ENCODE measurements around the gene MAPK10. TPM values are rescaled to one million over a fixed set of nuclear protein-coding genes. Genes with fewer than 3 reads are reported as not detected.

The MAPK10 gene
- total RNA-seq, 1 donor from 2014 or later: 123 TPM

DNA sequence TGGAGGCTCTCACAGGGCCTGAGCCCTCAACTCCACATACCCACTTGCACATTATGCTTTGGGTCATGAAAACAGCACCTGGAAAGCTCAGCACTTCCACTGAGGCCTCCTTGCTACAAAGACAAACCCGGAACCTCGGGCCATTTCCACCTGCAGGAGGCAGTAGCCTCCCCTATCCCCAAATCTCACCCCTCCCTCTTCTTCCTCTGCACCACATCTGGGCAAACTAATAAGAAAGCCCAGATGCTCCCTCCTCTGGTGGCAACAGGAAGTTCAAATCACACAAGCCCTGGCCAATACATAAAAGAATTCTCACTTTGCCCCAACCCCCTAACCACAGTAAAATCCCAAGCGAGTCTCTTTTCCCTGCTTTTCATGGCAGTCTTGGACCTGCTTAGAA lies 136.4 kb downstream of the MAPK10 start:
- intact Hi-C loops (cut with DNase I): no loop called here
- TF ChIP-seq POLR2A (IDR thresholded peaks at IDR 0.05): no peak
- TF ChIP-seq, protein P1, sequence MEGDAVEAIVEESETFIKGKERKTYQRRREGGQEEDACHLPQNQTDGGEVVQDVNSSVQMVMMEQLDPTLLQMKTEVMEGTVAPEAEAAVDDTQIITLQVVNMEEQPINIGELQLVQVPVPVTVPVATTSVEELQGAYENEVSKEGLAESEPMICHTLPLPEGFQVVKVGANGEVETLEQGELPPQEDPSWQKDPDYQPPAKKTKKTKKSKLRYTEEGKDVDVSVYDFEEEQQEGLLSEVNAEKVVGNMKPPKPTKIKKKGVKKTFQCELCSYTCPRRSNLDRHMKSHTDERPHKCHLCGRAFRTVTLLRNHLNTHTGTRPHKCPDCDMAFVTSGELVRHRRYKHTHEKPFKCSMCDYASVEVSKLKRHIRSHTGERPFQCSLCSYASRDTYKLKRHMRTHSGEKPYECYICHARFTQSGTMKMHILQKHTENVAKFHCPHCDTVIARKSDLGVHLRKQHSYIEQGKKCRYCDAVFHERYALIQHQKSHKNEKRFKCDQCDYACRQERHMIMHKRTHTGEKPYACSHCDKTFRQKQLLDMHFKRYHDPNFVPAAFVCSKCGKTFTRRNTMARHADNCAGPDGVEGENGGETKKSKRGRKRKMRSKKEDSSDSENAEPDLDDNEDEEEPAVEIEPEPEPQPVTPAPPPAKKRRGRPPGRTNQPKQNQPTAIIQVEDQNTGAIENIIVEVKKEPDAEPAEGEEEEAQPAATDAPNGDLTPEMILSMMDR (IDR thresholded peaks at IDR 0.05): no peak
- Histone ChIP-seq H3K9me3 (no peaks in the 10 kb centered on the region), H3K27me3 (no peaks in the 10 kb centered on the region), H3K4me3 (no peak overlapping the region), H3K27ac (no peak overlapping the region), H3K4me1 (peaks cover 12% of the 10 kb centered on the region), H3K36me3 (no peaks in the 10 kb centered on the region)
- DNase-seq (ENCODE audit: extremely low spot score in 2 of 2): no peak

DNA sequence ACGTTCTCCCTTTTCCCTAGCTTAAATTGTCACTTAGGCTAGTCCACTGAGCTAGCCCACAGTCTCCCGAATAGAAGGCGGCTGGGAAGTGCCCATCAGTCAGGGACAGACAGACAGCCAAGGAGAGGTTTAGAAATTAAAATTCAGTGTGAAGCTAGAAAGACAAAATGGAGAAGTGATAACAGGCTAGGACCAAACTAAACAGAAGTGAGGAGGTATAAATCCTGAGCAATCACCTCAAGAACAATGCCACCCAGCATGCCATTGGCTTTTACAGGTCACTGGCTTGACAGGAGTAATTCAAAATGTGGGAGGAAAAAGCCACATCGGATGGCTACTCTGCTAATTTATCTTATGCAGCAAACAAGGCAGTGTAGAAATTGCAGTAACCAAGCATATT lies 138.9 kb downstream of the MAPK10 start:
- Histone ChIP-seq H3K27me3 (no peaks in the 10 kb centered on the region), H3K4me1 (peaks cover 12% of the 10 kb centered on the region), H3K36me3 (no peaks in the 10 kb centered on the region), H3K9me3 (no peaks in the 10 kb centered on the region), H3K27ac (no peak overlapping the region), H3K4me3 (no peak overlapping the region)
- intact Hi-C loops (cut with DNase I): no loop called here
- no peak for DNase-seq (ENCODE audit: extremely low spot score in 2 of 2)
- TF ChIP-seq, protein P1 (IDR thresholded peaks at IDR 0.05): no peak
- no peak for TF ChIP-seq POLR2A (IDR thresholded peaks at IDR 0.05)
- no peak for TF ChIP-seq POLR2AphosphoS5 (IDR thresholded peaks at IDR 0.05; ENCODE audit: insufficient read depth in 1 of 2, low read depth in 1 of 2)

DNA sequence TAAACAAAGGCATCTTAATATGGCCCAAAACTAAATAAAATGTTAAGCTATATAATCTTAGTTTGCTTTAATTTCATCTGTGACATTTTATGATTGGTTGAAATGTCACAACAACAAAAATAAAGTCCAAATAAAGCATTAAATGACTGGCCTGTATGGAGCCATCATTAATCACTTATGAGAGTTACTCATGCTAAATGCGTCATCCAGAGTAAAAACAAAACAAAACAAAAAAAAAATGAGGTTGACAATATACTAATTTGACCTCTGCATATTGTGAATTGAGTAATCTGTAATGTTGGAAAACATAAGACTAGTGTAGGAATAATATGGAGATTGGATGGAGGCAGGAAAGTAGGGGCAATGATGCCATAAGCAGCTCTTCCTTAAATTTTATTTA lies 139.7 kb downstream of the MAPK10 start:
- no peak for DNase-seq (ENCODE audit: extremely low spot score in 2 of 2)
- Histone ChIP-seq H3K4me1 (peaks cover 12% of the 10 kb centered on the region), H3K27ac (no peak overlapping the region), H3K27me3 (no peaks in the 10 kb centered on the region), H3K4me3 (no peak overlapping the region), H3K36me3 (no peaks in the 10 kb centered on the region), H3K9me3 (no peaks in the 10 kb centered on the region)
- intact Hi-C loops (cut with DNase I): no loop called here
- TF ChIP-seq, protein P1 (IDR thresholded peaks at IDR 0.05): no peak
- TF ChIP-seq POLR2A (IDR thresholded peaks at IDR 0.05) (no peak), POLR2AphosphoS5 (IDR thresholded peaks at IDR 0.05; ENCODE audit: insufficient read depth in 1 of 2, low read depth in 1 of 2) (no peak)

DNA sequence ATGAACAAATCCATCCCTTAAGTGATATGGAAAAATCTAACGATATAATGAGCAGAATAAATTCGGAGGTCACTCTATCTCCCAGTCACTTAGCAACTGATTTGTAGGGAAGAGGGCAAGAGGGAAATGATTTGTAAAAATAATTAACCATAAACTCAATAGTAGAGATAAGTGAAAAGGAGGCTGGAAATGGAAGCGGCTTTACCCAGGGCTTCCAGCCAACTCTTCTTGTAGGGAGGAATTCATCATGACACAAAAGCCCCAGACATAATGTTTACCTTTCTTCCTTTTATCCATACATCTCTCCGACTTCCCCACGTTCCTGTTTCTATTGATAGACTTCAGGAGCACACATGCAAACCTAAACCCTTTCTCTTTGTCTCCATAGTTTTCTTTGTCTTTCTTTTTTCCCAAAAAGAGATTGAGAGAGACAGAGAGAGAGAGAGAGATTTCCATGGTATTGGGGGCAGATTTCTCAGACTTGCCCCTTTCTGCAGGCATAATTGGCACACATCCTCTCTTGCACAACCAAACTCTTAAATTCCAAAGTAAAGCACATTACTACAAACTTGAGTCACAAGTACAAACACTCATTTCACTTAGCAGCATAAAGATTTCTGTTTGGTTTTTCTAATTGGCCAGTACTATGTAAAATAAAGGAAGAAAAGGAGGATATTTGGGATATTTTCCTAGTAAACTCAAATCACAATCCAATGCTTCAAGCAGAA lies 140.9 kb downstream of the MAPK10 start:
- H3K9me3 ChIP-seq: peaks cover under 1% of the 10 kb centered on the region
- no peaks in the 10 kb centered on the region for H3K27me3 ChIP-seq
- no peak for DNase-seq (ENCODE audit: extremely low spot score in 2 of 2)
- intact Hi-C loops (cut with DNase I): no loop called here
- TF ChIP-seq POLR2AphosphoS5 (IDR thresholded peaks at IDR 0.05; ENCODE audit: insufficient read depth in 1 of 2, low read depth in 1 of 2): no peak
- no peak for TF ChIP-seq POLR2A (IDR thresholded peaks at IDR 0.05)
- TF ChIP-seq, protein P1 (IDR thresholded peaks at IDR 0.05): no peak
- H3K27ac ChIP-seq: peak overlapping the region; percentile 18
- H3K4me3 ChIP-seq: no peak overlapping the region
- no peaks in the 10 kb centered on the region for H3K36me3 ChIP-seq
- peaks cover 12% of the 10 kb centered on the region for H3K4me1 ChIP-seq

DNA sequence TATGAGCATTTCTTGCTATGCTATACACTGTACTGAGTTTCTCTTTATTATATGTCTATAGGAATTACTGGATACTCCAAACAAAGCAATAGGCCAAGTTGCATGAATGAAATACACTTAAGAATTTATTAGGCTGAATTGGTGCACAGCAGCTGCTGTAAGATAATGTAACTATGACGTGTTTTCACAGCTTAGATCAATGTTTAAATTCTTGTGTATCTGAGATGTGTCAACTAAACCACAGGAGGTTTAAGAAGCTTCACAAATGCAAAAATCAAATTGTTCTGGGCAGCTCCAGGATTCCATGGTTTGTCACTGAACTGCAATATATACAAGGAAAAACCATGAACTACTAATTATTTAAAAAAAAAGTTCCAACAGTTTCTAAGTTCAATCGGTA lies 156.7 kb downstream of the MAPK10 start:
- H3K4me3 ChIP-seq: no peak overlapping the region
- no peaks in the 10 kb centered on the region for H3K36me3 ChIP-seq
- intact Hi-C loops (cut with DNase I): no loop called here
- no peaks in the 10 kb centered on the region for H3K27me3 ChIP-seq
- no peak for DNase-seq (ENCODE audit: extremely low spot score in 2 of 2)
- no peak overlapping the region for H3K27ac ChIP-seq
- no peaks in the 10 kb centered on the region for H3K9me3 ChIP-seq
- TF ChIP-seq POLR2AphosphoS5 (IDR thresholded peaks at IDR 0.05; ENCODE audit: insufficient read depth in 1 of 2, low read depth in 1 of 2): no peak
- no peak for TF ChIP-seq POLR2A (IDR thresholded peaks at IDR 0.05)
- TF ChIP-seq, protein P1 (IDR thresholded peaks at IDR 0.05): no peak
- H3K4me1 ChIP-seq: no peaks in the 10 kb centered on the region
